Sigmoid colon (tissue), 4 donors: Measurements from ENCODE around the gene POGZ.

Source experiments
- CTCF ChIP-seq, 4 experiments: fragments of 450-650 bp in 3 of 4; fragments of 200-600 bp in 1 of 4; IDR thresholded peaks; one replicate each; pipeline ENCODE4 v1.5.1; 2016 to 2019; ENCODE audit warnings: antibody characterized with exemption in 4 of 4, mild to moderate bottlenecking in 3 of 4, moderate library complexity in 2 of 4
- POLR2AphosphoS5 ChIP-seq, 4 donors: sonication (generic); formaldehyde crosslinking; IDR thresholded peaks; one replicate each; pipeline ENCODE4 v1.6.1; 2017; ENCODE audit warnings: antibody characterized with exemption in 4 of 4

- TF ChIP-seq CTCF (IDR thresholded peaks at IDR 0.05) (no peak), POLR2AphosphoS5 (IDR thresholded peaks at IDR 0.05) (no peak)
Observed at GRCh38 chr1:151393583-151393982, 65.7 kb downstream of the POGZ start.
